Measurements from ENCODE around the gene APOC3. TPM values are rescaled to one million over a fixed set of nuclear protein-coding genes. Genes with fewer than 3 reads are reported as not detected.

APOC3 gene
- total and polyA plus RNA-seq, 9 of the 15 experiments (the other 6 are each of a cell fraction or from before 2014, with no cell fraction given), result 1.1 TPM; not detected in 8

GRCh38 chr11:116870054-116870453, 40.3 kb downstream of the APOC3 start:
- POLR2A ChIA-PET, result interaction anchor here (0.7 to 0.8 kb wide), 3 partner anchors 10 to 297 kb away, joined by 3 to 4 read pairs (median 3); no protein-coding TSS in a partner anchor
- FAIRE-seq, result no peak

GRCh38 chr11:116871248-116871647, 41.5 kb downstream of the APOC3 start:
- Histone ChIP-seq H3K9ac (ENCODE audit: insufficient read depth in 1 of 2, low read depth in 2 of 2, low read length in 2 of 2) (no peak overlapping the region), H3K79me2 (ENCODE audit: control insufficient read depth, insufficient read depth, low read length) (no peaks in the 10 kb centered on the region), H3K36me3 (ENCODE audit: control insufficient read depth, insufficient read depth, low read length) (peaks cover 88% of the 10 kb centered on the region), H3K27ac (ENCODE audit: extremely low read depth, low read depth, low read length) (no peak overlapping the region), H3K9me1 (ENCODE audit: control insufficient read depth, insufficient read depth, low read length) (no peaks in the 10 kb centered on the region), H3K4me2 (ENCODE audit: insufficient read depth, low read length) (no peak overlapping the region), H4K20me1 (replicated peaks; ENCODE audit: control insufficient read depth, insufficient read depth, low read length) (no peaks in the 10 kb centered on the region), H3K4me1 (replicated peaks in 1 of 2; ENCODE audit: control insufficient read depth in 2 of 2, insufficient read depth in 2 of 2, low read length in 2 of 2) (no peaks in the 10 kb centered on the region), H3K9me3 (replicated peaks; ENCODE audit: control insufficient read depth, insufficient read depth, low read depth, low read length) (no peaks in the 10 kb centered on the region), H2AFZ (ENCODE audit: low read depth, low read length) (no peak overlapping the region), H3K4me3 (no peak overlapping the region), H3K27me3 (ENCODE audit: control insufficient read depth in 2 of 2, insufficient read depth in 2 of 2, low read length in 2 of 2) (no peaks in the 10 kb centered on the region)
- in situ Hi-C loops (cut with MboI), result no loop called here
- intact Hi-C loops (cut with micrococcal nuclease), result no loop called here
- DNase-seq (ENCODE audit: extremely low read depth in 1 of 4, low spot score in 3 of 4) (no peak), FAIRE-seq (no peak), ATAC-seq (no peak)
- BruUV-seq (replicated peaks), result no TSS peak
- WGBS (ENCODE audit: insufficient coverage, low coverage, missing lambda C conversion rate), result 86% methylated on average over 3 of the region's 3 CpGs
- ChIA-PET CTCF (ENCODE audit: low intra/inter-chr PET ratio) (no interaction called here), POLR2A (no interaction called here)
- TF ChIP-seq SIRT6 (IDR thresholded peaks at IDR 0.05; ENCODE audit: low read depth, low read length) (no peak), KAT7 (CRISPR knock-in tag; IDR thresholded peaks at IDR 0.05; ENCODE audit: borderline replicate concordance) (no peak), SRSF3 (IDR thresholded peaks at IDR 0.05; ENCODE audit: insufficient read depth, low read length) (no peak), POLR2A (conservative IDR thresholded peaks at IDR 0.05) (no peak), PCBP2 (IDR thresholded peaks at IDR 0.05; ENCODE audit: low read depth, low read length, poor library complexity, severe bottlenecking) (no peak), PURB (CRISPR knock-in tag; IDR thresholded peaks at IDR 0.05; ENCODE audit: low read depth) (no peak)

More at GRCh38 chr11:116870054-116870453, 40.3 kb downstream of the APOC3 start:
- Histone ChIP-seq H3K4me1 (replicated peaks in 1 of 2; ENCODE audit: control insufficient read depth in 2 of 2, insufficient read depth in 2 of 2, low read length in 2 of 2) (no peaks in the 10 kb centered on the region), H3K9me3 (replicated peaks; ENCODE audit: control insufficient read depth, insufficient read depth, low read depth, low read length) (no peaks in the 10 kb centered on the region), H3K9ac (ENCODE audit: insufficient read depth in 1 of 2, low read depth in 2 of 2, low read length in 2 of 2) (0 out of 4 replicates have a peak overlapping the region, but pooled peaks of 1 of the 2 experiments have one; percentile 13), H3K9me1 (ENCODE audit: control insufficient read depth, insufficient read depth, low read length) (no peaks in the 10 kb centered on the region), H4K20me1 (replicated peaks; ENCODE audit: control insufficient read depth, insufficient read depth, low read length) (no peaks in the 10 kb centered on the region), H3K4me3 (no peak overlapping the region), H3K27ac (ENCODE audit: extremely low read depth, low read depth, low read length) (no peak overlapping the region), H3K27me3 (ENCODE audit: control insufficient read depth in 2 of 2, insufficient read depth in 2 of 2, low read length in 2 of 2) (no peaks in the 10 kb centered on the region), H3K79me2 (ENCODE audit: control insufficient read depth, insufficient read depth, low read length) (no peaks in the 10 kb centered on the region), H3K36me3 (ENCODE audit: control insufficient read depth, insufficient read depth, low read length) (peaks cover 90% of the 10 kb centered on the region), H2AFZ (ENCODE audit: low read depth, low read length) (no peak overlapping the region), H3K4me2 (ENCODE audit: insufficient read depth, low read length) (no peak overlapping the region)
- CTCF ChIA-PET (ENCODE audit: low intra/inter-chr PET ratio), result no interaction called here
- no peak for TF ChIP-seq ZFP1 (CRISPR knock-in tag; IDR thresholded peaks at IDR 0.05)
- BruUV-seq (replicated peaks), result no TSS peak
- intact Hi-C loops (cut with micrococcal nuclease) (no loop called here), in situ Hi-C loops (cut with MboI) (no loop called here)
- WGBS (ENCODE audit: insufficient coverage, low coverage, missing lambda C conversion rate), result 80% methylated on average over 3 of the region's 3 CpGs
- DNase-seq (ENCODE audit: extremely low read depth in 1 of 4, low spot score in 3 of 4) (no peak), ATAC-seq (no peak)

Measured in K562 (cell line).